OCI-LY1 (cell line): ENCODE data around the gene AGPS.

Experiments used
- H2AFZ ChIP-seq: fragments of 200-600 bp; sonication (generic), shearing (Covaris generic); 2 replicates; pipeline ENCODE4 v1.6.0; 2014; ENCODE audit warnings: antibody characterized with exemption, mild to moderate bottlenecking, low read length
- H3F3A ChIP-seq: fragments of 200-600 bp; sonication (generic), shearing (Covaris generic); 2 replicates; pipeline ENCODE4 v1.6.0; 2014; ENCODE audit warnings: mild to moderate bottlenecking, antibody characterized with exemption, low read length, moderate library complexity; ENCODE audit not compliant: insufficient read depth
- H3K27ac ChIP-seq: fragments of 200-600 bp; sonication (generic); 2 replicates; pipeline ENCODE4 v1.5.1; 2014; ENCODE audit warnings: low read length, mixed run types, mild to moderate bottlenecking, low read depth; ENCODE audit not compliant: poor library complexity, severe bottlenecking
- H3K27me3 ChIP-seq: fragments of 200-600 bp; sonication (generic); 2 replicates; pipeline ENCODE4 v1.6.0; 2014; ENCODE audit warnings: antibody characterized with exemption, mild to moderate bottlenecking, low read length, moderate library complexity; ENCODE audit not compliant: insufficient read depth
- H3K36me3 ChIP-seq: fragments of 200-600 bp; sonication (generic); 2 replicates; pipeline ENCODE4 v1.6.1; 2014; ENCODE audit warnings: mild to moderate bottlenecking, antibody characterized with exemption, low read length, moderate library complexity, mixed read lengths; ENCODE audit not compliant: insufficient read depth
- H3K4me1 ChIP-seq: fragments of 200-600 bp; sonication (generic); 2 replicates; pipeline ENCODE4 v1.5.1; 2014; ENCODE audit warnings: mild to moderate bottlenecking, low read length, moderate library complexity; ENCODE audit not compliant: insufficient read depth, severe bottlenecking
- H3K4me2 ChIP-seq: fragments of 200-600 bp; sonication (generic), shearing (Covaris generic); 2 replicates; pipeline ENCODE4 v1.6.1; 2014; ENCODE audit warnings: low read length
- H3K4me3 ChIP-seq: fragments of 200-600 bp; sonication (generic); 2 replicates; pipeline ENCODE4 v1.5.1; 2014; ENCODE audit warnings: low read length, low read depth, mild to moderate bottlenecking, mixed read lengths; ENCODE audit not compliant: poor library complexity, severe bottlenecking
- H3K79me2 ChIP-seq: fragments of 200-600 bp; shearing (Covaris generic); 2 replicates; pipeline ENCODE4 v1.6.1; 2016; ENCODE audit warnings: mixed run types, low read length, mixed read lengths; ENCODE audit not compliant: insufficient read depth
- H3K9ac ChIP-seq: fragments of 200-600 bp; sonication (generic), shearing (Covaris generic); 2 replicates; pipeline ENCODE4 v1.6.1; 2014; ENCODE audit warnings: mild to moderate bottlenecking, low read length, mixed read lengths
- H3K9me2 ChIP-seq: fragments of 200-600 bp; sonication (generic), shearing (Covaris generic); 2 replicates; pipeline ENCODE4 v1.6.1; 2014; ENCODE audit warnings: low read depth, mild to moderate bottlenecking, low read length, mixed read lengths
- H3K9me3 ChIP-seq: fragments of 200-600 bp; shearing (Covaris generic); 2 replicates; pipeline ENCODE4 v1.6.1; 2014; ENCODE audit warnings: low read length, mixed read lengths
- H4K20me1 ChIP-seq: fragments of 200-600 bp; sonication (generic), shearing (Covaris generic); 2 replicates; pipeline ENCODE4 v1.6.0; 2016; ENCODE audit warnings: mild to moderate bottlenecking, low read length; ENCODE audit not compliant: insufficient read depth
- CTCF ChIP-seq: fragments of 200-600 bp; sonication (generic), shearing (Covaris generic); IDR thresholded peaks from 2 replicates; pipeline ENCODE4 v1.5.1; 2017; ENCODE audit warnings: mild to moderate bottlenecking, antibody characterized with exemption, low read length, moderate library complexity, mixed read lengths
- EZH2 ChIP-seq: fragments of 200-600 bp; sonication (generic), shearing (Covaris generic); IDR thresholded peaks from 2 replicates; pipeline ENCODE4 v1.8.0; 2017; ENCODE audit warnings: borderline replicate concordance, mixed run types, mild to moderate bottlenecking, antibody characterized with exemption, low read length, moderate library complexity, mixed read lengths

Gene AGPS

GRCh38 chr2:177518754-177519153 is 126.2 kb downstream of the AGPS start:
- H4K20me1 ChIP-seq: no peaks in the 10 kb centered on the region
- no peak overlapping the region for H3K27ac ChIP-seq
- no peaks in the 10 kb centered on the region for H3K9me2 ChIP-seq
- H3K4me2 ChIP-seq: no peak overlapping the region
- H3K4me3 ChIP-seq: no peak overlapping the region
- H3K4me1 ChIP-seq: no peaks in the 10 kb centered on the region
- H3K9me3 ChIP-seq: no peaks in the 10 kb centered on the region
- no peak overlapping the region for H3K9ac ChIP-seq
- no peaks in the 10 kb centered on the region for H3F3A ChIP-seq
- TF ChIP-seq CTCF: no peak
- TF ChIP-seq EZH2: no peak
- no peak overlapping the region for H2AFZ ChIP-seq
- H3K27me3 ChIP-seq: no peaks in the 10 kb centered on the region
- peaks cover 46% of the 10 kb centered on the region; the same call in 1 of the 2 replicates for H3K36me3 ChIP-seq
- no peaks in the 10 kb centered on the region for H3K79me2 ChIP-seq

GRCh38 chr2:177519534-177520115 is 127.1 kb downstream of the AGPS start:
- Histone ChIP-seq H3K79me2 (no peaks in the 10 kb centered on the region), H3K9ac (no peak overlapping the region), H3K4me1 (no peaks in the 10 kb centered on the region), H3K9me2 (no peaks in the 10 kb centered on the region), H3K27me3 (no peaks in the 10 kb centered on the region), H3K27ac (no peak overlapping the region), H3K4me3 (no peak overlapping the region), H3K9me3 (no peaks in the 10 kb centered on the region), H3K36me3 (peaks cover 45% of the 10 kb centered on the region; the same call in 1 of the 2 replicates), H3K4me2 (no peak overlapping the region), H4K20me1 (no peaks in the 10 kb centered on the region), H2AFZ (no peak overlapping the region), H3F3A (no peaks in the 10 kb centered on the region)
- TF ChIP-seq EZH2 (no peak), CTCF (no peak)

- Histone ChIP-seq H3K79me2 (no peaks in the 10 kb centered on the region), H2AFZ (no peak overlapping the region), H3K9me2 (no peaks in the 10 kb centered on the region), H3K4me3 (no peak overlapping the region), H4K20me1 (no peaks in the 10 kb centered on the region), H3K27ac (no peak overlapping the region), H3K4me1 (no peaks in the 10 kb centered on the region), H3F3A (no peaks in the 10 kb centered on the region), H3K9me3 (no peaks in the 10 kb centered on the region), H3K36me3 (peaks cover 40% of the 10 kb centered on the region; the same call in 1 of the 2 replicates), H3K27me3 (no peaks in the 10 kb centered on the region), H3K9ac (no peak overlapping the region), H3K4me2 (no peak overlapping the region)
- TF ChIP-seq CTCF (no peak), EZH2 (no peak)
Measured at GRCh38 chr2:177520324-177520723, 127.8 kb downstream of the AGPS start.
